Panc1 (cell line): ENCODE results near the gene GOLGA3. TPM values are rescaled to one million over a fixed set of nuclear protein-coding genes. Genes with fewer than 3 reads are reported as not detected.

ENCODE experiments used
- ATAC-seq: fragments of 200-7000 bp; cut with Tn5 transposase; 2 replicates; pipeline ENCODE4 v1.9.1; 2020; ENCODE audit warnings: mild to moderate bottlenecking, moderate library complexity
- BruUV-seq: library from RNA; stranded (reverse); fragments of 400-500 nt; replicated peaks from 2 replicates; lab custom pipeline; 2021; lab: Mats Ljungman, UMichigan
- CTCF ChIA-PET: fragments of 300-600 bp; sonication (Branson Sonifier 250); formaldehyde crosslinking; loops from one replicate; lab custom pipeline; 2022; ENCODE audit warnings: antibody characterized with exemption; lab: Charles Lee
- POLR2A ChIA-PET: fragments of 300-600 bp; sonication (Branson Sonifier 250); formaldehyde crosslinking; loops from one replicate; lab custom pipeline; 2022; ENCODE audit warnings: antibody characterized with exemption; lab: Charles Lee
- DNase-seq: peaks from one replicate; pipeline ENCODE4 v3.0.0-alpha.2; 2010; ENCODE audit warnings: low read depth, low spot score
- H3K27ac ChIP-seq: 2 replicates; pipeline ENCODE4 v1.5.1; 2011; ENCODE audit warnings: mild to moderate bottlenecking, low read length, inconsistent platforms
- H3K27me3 ChIP-seq: fragments of 200-500 bp; sonication (Bioruptor generic); 2 replicates; pipeline ENCODE4 v1.6.0; 2014; ENCODE audit warnings: low read length, inconsistent platforms; ENCODE audit not compliant: control insufficient read depth, insufficient read depth
- H3K36me3 ChIP-seq: fragments of 200-500 bp; sonication (Bioruptor generic); 2 replicates; pipeline ENCODE4 v1.5.1; 2014; ENCODE audit warnings: inconsistent platforms, mild to moderate bottlenecking, low read length, moderate library complexity; ENCODE audit not compliant: control insufficient read depth, insufficient read depth
- H3K4me1 ChIP-seq: 2 replicates; pipeline ENCODE4 v1.5.1; 2011; ENCODE audit warnings: inconsistent platforms, mild to moderate bottlenecking, low read length, moderate library complexity; ENCODE audit not compliant: control insufficient read depth, insufficient read depth
- H3K4me3 ChIP-seq, 2 experiments: 2 replicates each; pipeline ENCODE4 v1.5.1; 2011 to 2012; ENCODE audit warnings: low read depth in 2 of 2, low read length in 2 of 2, mild to moderate bottlenecking in 2 of 2, inconsistent platforms in 1 of 2, moderate library complexity in 1 of 2
- H3K9me3 ChIP-seq: fragments of 200-500 bp; sonication (Bioruptor generic); 2 replicates; pipeline ENCODE4 v1.5.1; 2014; ENCODE audit warnings: low read depth, mild to moderate bottlenecking, inconsistent platforms, low read length, moderate library complexity; ENCODE audit not compliant: control insufficient read depth, insufficient read depth
- CTCF ChIP-seq: fragments of 450-650 bp; IDR thresholded peaks from 2 replicates; pipeline ENCODE4 v1.5.1; 2017; ENCODE audit warnings: mild to moderate bottlenecking
- POLR2AphosphoS5 ChIP-seq: IDR thresholded peaks from 2 replicates; pipeline ENCODE4 v1.6.1; 2012; ENCODE audit warnings: mild to moderate bottlenecking, low read depth, low read length, moderate library complexity
- SIN3A ChIP-seq: IDR thresholded peaks from 2 replicates; pipeline ENCODE4 v1.6.1; 2012; ENCODE audit warnings: low read depth, mild to moderate bottlenecking, low read length, moderate library complexity, borderline replicate concordance; ENCODE audit not compliant: insufficient read depth
- TCF7L2 ChIP-seq: IDR thresholded peaks from 2 replicates; pipeline ENCODE4 v1.6.1; 2011; ENCODE audit warnings: mild to moderate bottlenecking, low read depth, low read length, inconsistent platforms
- in situ Hi-C: cut with HindIII; loops from 2 replicates; pipeline ENCODE4 v1.10.0; 2016; ENCODE audit warnings: low sequenced_read_pairs, low pct_unique_long_range_greater_than_20kb
- intact Hi-C: fragments of 100-400 bp; cut with micrococcal nuclease; formaldehyde crosslinking; loops from one replicate; pipeline ENCODE4 v1.10.0; 2022; ENCODE audit not compliant: unreplicated experiment
- total RNA-seq: library from RNA; stranded (reverse); gene quantifications from one replicate; pipeline ENCODE4 v1.2.1, GENCODE V29; 2021; ENCODE audit not compliant: unreplicated experiment
- TF ChIP-seq, protein P1 (sequence below), 2 experiments: IDR thresholded peaks; 2 replicates each; pipeline ENCODE4 v1.6.1; 2011 to 2012; ENCODE audit warnings: low read depth in 2 of 2, control low read depth in 1 of 2, low read length in 1 of 2, mild to moderate bottlenecking in 1 of 2, moderate library complexity in 1 of 2; ENCODE audit not compliant: insufficient read depth in 1 of 2

The GOLGA3 gene
- total RNA-seq, 1 experiment from 2014 or later, result 61.1 TPM

GRCh38 chr12:132838410-132839080 is 9.9 kb upstream of the GOLGA3 start:
- ChIA-PET CTCF (no interaction called here), POLR2A (no interaction called here)
- Histone ChIP-seq H3K9me3 (no peaks in the 10 kb centered on the region), H3K36me3 (peaks cover 10% of the 10 kb centered on the region), H3K27ac (no peak overlapping the region), H3K4me1 (no peaks in the 10 kb centered on the region), H3K4me3 (no peak overlapping the region), H3K27me3 (no peaks in the 10 kb centered on the region)
- intact Hi-C loops (no loop called here), in situ Hi-C loops (no loop called here)
- no peak for DNase-seq
- TF ChIP-seq TCF7L2 (no peak), CTCF (no peak), SIN3A (no peak), POLR2AphosphoS5 (no peak)
- TF ChIP-seq, protein P1, sequence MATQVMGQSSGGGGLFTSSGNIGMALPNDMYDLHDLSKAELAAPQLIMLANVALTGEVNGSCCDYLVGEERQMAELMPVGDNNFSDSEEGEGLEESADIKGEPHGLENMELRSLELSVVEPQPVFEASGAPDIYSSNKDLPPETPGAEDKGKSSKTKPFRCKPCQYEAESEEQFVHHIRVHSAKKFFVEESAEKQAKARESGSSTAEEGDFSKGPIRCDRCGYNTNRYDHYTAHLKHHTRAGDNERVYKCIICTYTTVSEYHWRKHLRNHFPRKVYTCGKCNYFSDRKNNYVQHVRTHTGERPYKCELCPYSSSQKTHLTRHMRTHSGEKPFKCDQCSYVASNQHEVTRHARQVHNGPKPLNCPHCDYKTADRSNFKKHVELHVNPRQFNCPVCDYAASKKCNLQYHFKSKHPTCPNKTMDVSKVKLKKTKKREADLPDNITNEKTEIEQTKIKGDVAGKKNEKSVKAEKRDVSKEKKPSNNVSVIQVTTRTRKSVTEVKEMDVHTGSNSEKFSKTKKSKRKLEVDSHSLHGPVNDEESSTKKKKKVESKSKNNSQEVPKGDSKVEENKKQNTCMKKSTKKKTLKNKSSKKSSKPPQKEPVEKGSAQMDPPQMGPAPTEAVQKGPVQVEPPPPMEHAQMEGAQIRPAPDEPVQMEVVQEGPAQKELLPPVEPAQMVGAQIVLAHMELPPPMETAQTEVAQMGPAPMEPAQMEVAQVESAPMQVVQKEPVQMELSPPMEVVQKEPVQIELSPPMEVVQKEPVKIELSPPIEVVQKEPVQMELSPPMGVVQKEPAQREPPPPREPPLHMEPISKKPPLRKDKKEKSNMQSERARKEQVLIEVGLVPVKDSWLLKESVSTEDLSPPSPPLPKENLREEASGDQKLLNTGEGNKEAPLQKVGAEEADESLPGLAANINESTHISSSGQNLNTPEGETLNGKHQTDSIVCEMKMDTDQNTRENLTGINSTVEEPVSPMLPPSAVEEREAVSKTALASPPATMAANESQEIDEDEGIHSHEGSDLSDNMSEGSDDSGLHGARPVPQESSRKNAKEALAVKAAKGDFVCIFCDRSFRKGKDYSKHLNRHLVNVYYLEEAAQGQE (IDR thresholded peaks at IDR 0.05; ENCODE audit: insufficient read depth in 1 of 2, low read depth in 2 of 2, low read length in 1 of 2), result no peak
- BruUV-seq, result no TSS peak
- peak; percentile 54 for ATAC-seq

GRCh38 chr12:132837693-132838409 is 9.2 kb upstream of the GOLGA3 start:
- no peak for TF ChIP-seq TCF7L2
- TF ChIP-seq POLR2AphosphoS5, result no peak
- no peak for TF ChIP-seq SIN3A
- TF ChIP-seq, protein P1 (IDR thresholded peaks at IDR 0.05; ENCODE audit: insufficient read depth in 1 of 2, low read depth in 2 of 2, low read length in 1 of 2), result no peak
- TF ChIP-seq CTCF, result no peak
- no peaks in the 10 kb centered on the region for H3K4me1 ChIP-seq
- no peaks in the 10 kb centered on the region for H3K27me3 ChIP-seq
- H3K36me3 ChIP-seq, result peaks cover 10% of the 10 kb centered on the region
- CTCF ChIA-PET, result no interaction called here
- no TSS peak for BruUV-seq
- no peak overlapping the region for H3K27ac ChIP-seq
- no peak overlapping the region for H3K4me3 ChIP-seq
- POLR2A ChIA-PET, result no interaction called here
- ATAC-seq (peak; percentile 50), DNase-seq (no peak)
- intact Hi-C loops, result no loop called here
- in situ Hi-C loops, result no loop called here
- H3K9me3 ChIP-seq, result no peaks in the 10 kb centered on the region
